ENCODE measurements around the gene NIP7. TPM values are rescaled to one million over a fixed set of nuclear protein-coding genes. Genes with fewer than 3 reads are reported as not detected.

The NIP7 gene
- total RNA-seq, 1 experiment from 2014 or later, result 72.8 TPM

DNA sequence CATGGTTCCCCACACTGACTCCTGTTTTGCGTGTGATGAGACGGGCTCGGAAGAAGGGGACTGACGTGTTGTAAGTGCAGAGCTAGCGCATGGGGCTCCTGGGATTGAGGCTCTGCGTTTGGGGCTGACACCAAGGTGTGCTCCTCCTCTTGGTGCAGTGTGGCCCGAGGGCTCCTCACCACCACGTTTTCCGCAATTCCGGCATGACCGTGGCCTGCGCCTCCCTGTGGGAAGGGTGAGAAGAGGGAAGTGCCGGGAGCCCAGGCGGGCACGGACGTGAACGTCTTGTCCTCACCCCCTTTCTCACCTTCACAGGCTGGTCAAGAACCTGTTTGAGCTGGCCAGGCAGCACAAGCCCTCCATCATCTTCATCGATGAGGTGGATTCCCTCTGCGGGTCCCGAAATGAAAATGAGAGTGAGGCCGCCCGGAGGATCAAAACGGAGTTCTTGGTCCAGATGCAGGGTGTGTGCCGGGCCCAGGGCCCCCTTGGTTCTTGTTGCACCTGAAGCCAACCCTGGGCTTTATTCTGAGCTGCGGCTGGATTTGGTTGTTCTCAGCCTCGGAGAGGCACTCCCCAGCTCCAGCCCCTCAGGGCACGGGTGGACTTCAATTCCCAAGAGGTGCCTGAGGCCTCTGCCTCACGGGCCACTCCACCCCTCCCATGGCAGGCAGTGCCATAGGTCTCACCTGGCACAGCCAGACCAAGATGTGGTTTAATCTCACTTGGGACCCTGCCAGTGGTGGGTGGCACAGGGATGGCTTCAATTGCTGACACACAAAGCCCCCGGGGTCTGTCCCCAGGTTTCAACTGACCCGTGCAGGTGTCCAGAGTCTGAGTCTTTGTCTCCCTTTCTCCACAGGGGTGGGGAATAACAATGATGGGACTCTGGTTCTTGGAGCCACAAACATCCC, 19.5 kb upstream of the NIP7 start:
- no peak overlapping the region for H3T11ph ChIP-seq (ENCODE audit: low read length)
- H3K4me1 Mint-ChIP-seq, result no peaks in the 10 kb centered on the region
- H3K9ac ChIP-seq (ENCODE audit: extremely low read depth, insufficient read length, low read length), result no peak overlapping the region
- no peak overlapping the region for H2BK20ac ChIP-seq (ENCODE audit: low read depth, low read length, poor library complexity, severe bottlenecking)
- H4K20me1 ChIP-seq (ENCODE audit: control insufficient read depth, insufficient read depth, insufficient read length), result no peaks in the 10 kb centered on the region
- H2AK5ac ChIP-seq (ENCODE audit: insufficient read length, low read length), result no peak overlapping the region
- peaks cover 44 to 92% (median 82%) of the 10 kb centered on the region in 3 experiments for H3K36me3 Mint-ChIP-seq (ENCODE audit: insufficient read depth in 1 of 3, low read depth in 3 of 3)
- no peak overlapping the region for H2BK120ac ChIP-seq (ENCODE audit: low read depth, low read length, poor library complexity, severe bottlenecking)
- no peak overlapping the region for H3K27ac ChIP-seq (ENCODE audit: insufficient read length, low read depth, low read length)
- TF ChIP-seq, protein P1, sequence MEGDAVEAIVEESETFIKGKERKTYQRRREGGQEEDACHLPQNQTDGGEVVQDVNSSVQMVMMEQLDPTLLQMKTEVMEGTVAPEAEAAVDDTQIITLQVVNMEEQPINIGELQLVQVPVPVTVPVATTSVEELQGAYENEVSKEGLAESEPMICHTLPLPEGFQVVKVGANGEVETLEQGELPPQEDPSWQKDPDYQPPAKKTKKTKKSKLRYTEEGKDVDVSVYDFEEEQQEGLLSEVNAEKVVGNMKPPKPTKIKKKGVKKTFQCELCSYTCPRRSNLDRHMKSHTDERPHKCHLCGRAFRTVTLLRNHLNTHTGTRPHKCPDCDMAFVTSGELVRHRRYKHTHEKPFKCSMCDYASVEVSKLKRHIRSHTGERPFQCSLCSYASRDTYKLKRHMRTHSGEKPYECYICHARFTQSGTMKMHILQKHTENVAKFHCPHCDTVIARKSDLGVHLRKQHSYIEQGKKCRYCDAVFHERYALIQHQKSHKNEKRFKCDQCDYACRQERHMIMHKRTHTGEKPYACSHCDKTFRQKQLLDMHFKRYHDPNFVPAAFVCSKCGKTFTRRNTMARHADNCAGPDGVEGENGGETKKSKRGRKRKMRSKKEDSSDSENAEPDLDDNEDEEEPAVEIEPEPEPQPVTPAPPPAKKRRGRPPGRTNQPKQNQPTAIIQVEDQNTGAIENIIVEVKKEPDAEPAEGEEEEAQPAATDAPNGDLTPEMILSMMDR (conservative IDR thresholded peaks at IDR 0.05), result no peak
- H4K5ac ChIP-seq (ENCODE audit: insufficient read length, low read depth, low read length), result no peak overlapping the region
- no peak overlapping the region for H3K56ac ChIP-seq (ENCODE audit: insufficient read length, low read depth, low read length)
- H3K4me3 Mint-ChIP-seq, result no peak overlapping the region
- DNase-seq, result no peak
- no peak overlapping the region for H4K91ac ChIP-seq (ENCODE audit: insufficient read length, low read depth, low read length)
- no peak overlapping the region for H3K23ac ChIP-seq (ENCODE audit: insufficient read length, low read depth, low read length)
- H3K4me2 ChIP-seq (ENCODE audit: insufficient read depth, insufficient read length, low read length), result no peak overlapping the region
- H2BK5ac ChIP-seq (ENCODE audit: insufficient read length, low read length), result no peak overlapping the region
- H2BK15ac ChIP-seq (ENCODE audit: low read depth, low read length), result no peak overlapping the region
- no peak overlapping the region for H3K14ac ChIP-seq (ENCODE audit: insufficient read depth, low read length)
- H3K18ac ChIP-seq (ENCODE audit: insufficient read length, low read depth, low read length), result no peak overlapping the region
- H3K4ac ChIP-seq (ENCODE audit: low read depth, low read length), result no peak overlapping the region
- H3K79me2 ChIP-seq (ENCODE audit: insufficient read depth, low read length), result no peaks in the 10 kb centered on the region
- no peaks in the 10 kb centered on the region for H3K27me3 Mint-ChIP-seq (ENCODE audit: low read depth)
- H3K27me3 ChIP-seq (ENCODE audit: insufficient read depth, low read length), result no peaks in the 10 kb centered on the region
- no peaks in the 10 kb centered on the region for H3K23me2 ChIP-seq (ENCODE audit: insufficient read length, low read depth, low read length, poor library complexity, severe bottlenecking)
- no peaks in the 10 kb centered on the region for H3K4me1 ChIP-seq (ENCODE audit: insufficient read depth, low read length)
- H2AFZ ChIP-seq (ENCODE audit: low read length), result no peak overlapping the region
- H3K79me1 ChIP-seq (ENCODE audit: insufficient read depth, low read depth, low read length, poor library complexity, severe bottlenecking), result no peaks in the 10 kb centered on the region
- no peak overlapping the region for H4K8ac ChIP-seq (replicated peaks; ENCODE audit: insufficient read length, low read depth, low read length)
- H3K9me3 ChIP-seq (ENCODE audit: control insufficient read depth, low read depth, low read length), result no peaks in the 10 kb centered on the region
- H3K9me3 Mint-ChIP-seq, result no peaks in the 10 kb centered on the region
- 0 out of 7 replicates have a peak overlapping the region, but pooled peaks of 1 of the 3 experiments have one; percentile 50 for H3K27ac Mint-ChIP-seq
- WGBS (ENCODE audit: extremely low coverage, insufficient read length, low lambda C conversion rate), result no CpG with 5 or more reads among the region's 30 CpGs
- H2BK12ac ChIP-seq (ENCODE audit: insufficient read length, low read depth, low read length), result no peak overlapping the region

All from H9 (cell line).